HUDEP-2 (cell line): Measurements from ENCODE around the gene ITPRID2.
A peak's percentile ranks its signal among the peaks of the same experiment; 100 is the strongest.

Experiments
- DNase-seq, 76 experiments: peaks; one replicate each; lab custom pipeline; 2025; ENCODE audit not compliant: unreplicated experiment in 76 of 76; lab: John Stamatoyannopoulos, UW

ITPRID2 gene

DNA sequence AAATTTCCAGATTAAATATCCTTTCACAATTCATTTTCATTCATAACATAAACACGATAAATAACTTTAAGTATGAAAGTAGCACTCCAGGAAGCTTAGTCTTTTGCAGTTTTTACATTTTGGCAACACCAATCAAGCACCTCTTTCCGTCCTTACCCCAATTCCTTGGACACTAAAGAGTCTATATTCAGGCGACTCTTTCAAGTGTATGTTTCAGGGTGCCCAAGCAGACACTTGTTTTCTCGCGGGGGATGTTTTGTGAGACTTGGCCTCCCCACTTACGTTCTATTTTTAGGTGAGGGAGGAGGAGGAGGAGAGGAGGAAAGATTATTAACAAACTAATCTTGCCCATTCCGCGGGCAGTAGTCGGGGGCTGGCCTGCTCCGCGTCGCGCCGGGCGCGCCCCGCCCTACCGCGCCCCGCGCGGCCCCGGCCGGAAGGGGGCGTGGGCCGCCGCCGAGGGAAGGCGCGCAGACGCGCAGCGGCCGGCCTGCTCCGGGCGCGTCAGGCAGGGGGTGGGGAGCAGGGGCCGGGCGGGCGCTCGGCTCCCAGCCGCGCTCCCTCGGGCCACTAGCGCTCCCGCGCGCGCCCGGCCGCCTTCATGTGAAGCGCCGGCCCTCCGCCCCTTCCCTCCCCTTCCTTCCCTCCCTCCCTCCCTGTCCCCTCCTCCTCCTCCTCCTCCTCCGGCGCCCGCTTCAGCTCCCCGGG, at the start of gene ITPRID2:
TSS of gene ITPRID2 (plus strand) at position 473 of the 708 bp plus-strand sequence. CDS start 337 bp downstream, outside the sequence.
- DNase-seq: peak in 71 of 76 experiments; percentile 13 to 83 (median 65)

DNA sequence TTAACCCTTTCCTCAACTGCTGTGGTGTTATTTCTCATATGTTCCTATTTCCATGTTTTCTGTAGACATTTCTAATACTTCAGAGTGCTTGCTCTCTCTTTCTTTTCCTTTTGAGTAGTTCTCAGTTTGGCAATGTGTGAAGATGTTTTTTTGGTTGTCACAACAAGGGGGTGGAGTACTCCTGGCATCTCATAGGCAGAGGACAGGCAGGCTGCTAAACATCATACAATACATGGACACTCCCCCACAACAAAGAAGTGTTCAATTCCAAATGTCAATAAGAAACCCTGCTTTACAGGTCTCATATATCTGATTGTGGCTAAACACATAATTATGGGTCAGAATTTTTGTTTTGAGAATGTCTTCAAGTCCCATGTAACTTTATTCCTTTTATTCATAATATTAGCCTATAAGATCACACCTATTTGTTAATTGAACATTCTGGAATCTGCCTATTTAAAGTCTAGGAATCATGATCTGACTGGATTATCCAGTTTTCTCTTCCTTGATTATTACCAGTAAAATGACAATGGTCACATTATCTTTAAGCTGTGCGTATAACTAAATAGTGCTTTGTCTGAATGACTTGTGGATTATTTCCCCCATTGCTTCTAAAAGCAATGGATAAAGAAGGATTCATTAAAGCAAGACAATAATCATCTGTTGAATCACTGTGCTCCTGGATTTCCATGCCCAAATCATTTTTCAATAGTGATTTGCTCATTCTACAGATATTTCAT, 46.8 kb upstream of the ITPRID2 start:
- peak in 1 of 76 experiments; percentile 1 for DNase-seq

DNA sequence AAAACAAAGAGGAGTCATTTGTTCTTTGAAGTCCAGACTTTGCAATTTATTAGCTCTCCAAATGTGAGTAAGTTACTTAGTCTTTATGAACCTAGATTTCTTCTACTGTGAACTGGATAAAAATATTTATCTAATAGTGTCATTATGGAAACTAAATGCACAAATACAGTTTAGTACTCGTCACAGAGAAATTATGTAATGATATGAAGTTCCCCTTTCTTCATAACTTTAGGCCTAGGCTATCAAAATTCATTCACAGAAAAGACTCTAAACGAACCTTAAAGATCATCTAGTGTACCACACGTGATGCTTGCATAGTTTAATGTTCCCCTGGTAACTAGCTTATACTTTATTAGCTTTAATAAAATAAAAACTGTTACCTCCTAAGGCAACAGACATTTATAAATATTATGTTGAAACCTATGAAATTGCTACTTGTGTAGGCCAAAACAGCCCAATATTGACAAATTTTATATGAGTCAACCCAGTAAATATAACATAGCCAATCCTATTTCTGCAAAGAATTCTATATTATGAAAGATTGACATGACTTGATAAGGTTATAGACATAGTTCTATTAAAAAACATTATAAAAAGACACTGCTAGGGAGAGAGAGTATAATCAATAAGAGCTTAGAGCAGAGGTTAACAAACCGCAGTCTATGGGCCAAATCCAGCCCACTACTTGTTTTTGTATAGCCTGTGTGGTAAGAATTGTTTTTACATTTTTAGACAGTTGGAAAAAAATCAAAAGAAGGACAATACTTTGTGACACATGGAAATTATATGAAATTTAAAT, 44.9 kb upstream of the ITPRID2 start:
- no peak for DNase-seq

DNA sequence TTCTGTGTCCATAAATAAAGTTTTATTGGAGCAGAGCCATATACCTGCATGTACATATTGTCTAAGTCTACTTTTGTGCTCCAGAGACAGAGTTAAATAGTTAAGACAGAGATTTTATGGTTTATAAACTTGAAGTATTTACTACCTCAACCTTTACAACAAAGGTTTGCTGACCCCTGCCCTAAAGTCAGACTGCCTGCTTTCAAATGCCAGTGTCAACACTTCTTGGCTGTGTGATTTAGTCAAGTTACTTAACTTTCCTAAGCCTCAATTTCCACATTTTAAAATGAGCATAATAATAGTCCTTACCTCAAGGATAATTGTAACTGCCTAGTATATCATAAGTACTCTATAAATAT, 44.4 kb upstream of the ITPRID2 start:
- no peak for DNase-seq

- no peak for DNase-seq
Observed at GRCh38 chr2:181847702-181848101, 43.8 kb upstream of the ITPRID2 start.

- DNase-seq: no peak
Observed at GRCh38 chr2:181848261-181848886, 43.2 kb upstream of the ITPRID2 start.

DNA sequence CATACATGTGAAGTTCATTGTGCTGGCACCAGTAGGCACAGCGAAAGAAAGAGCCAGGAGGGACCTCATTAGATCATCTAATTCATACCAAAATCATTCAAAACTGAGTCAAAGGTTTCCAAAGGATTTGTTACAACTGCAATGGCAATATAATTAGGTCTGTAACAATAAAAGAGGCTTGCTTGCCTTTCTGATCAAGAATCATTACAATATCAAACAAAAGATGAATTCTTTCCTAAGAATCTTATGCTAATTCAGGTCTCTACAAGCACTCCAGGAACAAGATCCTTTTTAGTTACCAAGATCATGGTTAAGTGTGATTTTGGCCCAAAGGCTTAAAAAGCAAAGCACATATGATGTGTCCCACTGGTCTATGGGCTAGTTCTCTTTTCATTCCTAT, 41.9 kb upstream of the ITPRID2 start:
- no peak for DNase-seq

DNA sequence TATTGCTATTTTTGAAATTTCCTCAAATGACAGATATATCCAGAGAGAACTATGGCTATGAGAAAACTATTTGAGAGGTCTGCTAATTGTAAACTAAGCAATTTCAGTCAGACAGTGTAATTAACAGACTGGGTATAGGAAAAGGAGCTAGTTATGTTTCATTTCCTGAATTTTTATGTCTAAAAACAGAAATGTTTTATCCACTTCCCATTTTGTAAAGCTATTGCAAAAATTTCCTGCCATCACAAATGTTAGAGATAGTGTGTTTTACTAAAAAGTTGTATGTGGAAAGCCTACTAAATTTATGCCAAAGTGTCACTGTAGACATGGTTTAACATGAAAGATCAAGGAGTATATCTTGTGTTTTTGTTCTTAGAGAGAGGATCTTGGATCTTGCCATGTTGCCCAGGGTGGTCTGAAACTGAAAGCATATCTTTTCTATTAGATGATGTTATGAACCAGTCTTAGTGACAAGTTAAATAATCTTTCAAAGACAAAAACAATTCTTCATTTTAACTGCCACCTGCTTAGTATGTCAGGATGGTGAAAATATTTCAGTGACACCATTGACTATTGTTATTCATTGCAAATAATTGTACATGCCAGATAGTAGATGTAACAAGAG, 40.5 kb upstream of the ITPRID2 start:
- DNase-seq: no peak

GRCh38 chr2:181851726-181852125, 39.8 kb upstream of the ITPRID2 start:
- no peak for DNase-seq

DNA sequence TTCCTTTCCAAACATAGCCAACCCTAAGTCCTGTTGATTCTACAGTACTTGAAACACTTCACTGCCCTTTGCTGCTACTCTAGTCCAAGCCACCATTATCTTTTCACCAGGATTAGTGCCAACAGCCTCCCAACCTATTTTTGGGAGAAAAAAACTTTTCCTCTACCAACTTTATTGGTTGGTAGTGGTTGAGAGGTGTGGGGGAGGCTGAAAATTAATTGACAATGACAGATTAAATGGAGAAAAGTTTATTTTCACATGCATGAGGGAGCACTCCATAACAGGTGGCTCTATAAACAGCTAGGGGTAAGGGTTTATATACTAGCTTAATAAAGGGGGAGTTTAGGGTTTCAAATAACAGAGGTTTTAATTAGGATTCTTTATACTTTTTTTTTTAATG, 37.8 kb upstream of the ITPRID2 start:
- DNase-seq: no peak

- no peak for DNase-seq
Observed at GRCh38 chr2:181857483-181857882, 34.0 kb upstream of the ITPRID2 start.

DNA sequence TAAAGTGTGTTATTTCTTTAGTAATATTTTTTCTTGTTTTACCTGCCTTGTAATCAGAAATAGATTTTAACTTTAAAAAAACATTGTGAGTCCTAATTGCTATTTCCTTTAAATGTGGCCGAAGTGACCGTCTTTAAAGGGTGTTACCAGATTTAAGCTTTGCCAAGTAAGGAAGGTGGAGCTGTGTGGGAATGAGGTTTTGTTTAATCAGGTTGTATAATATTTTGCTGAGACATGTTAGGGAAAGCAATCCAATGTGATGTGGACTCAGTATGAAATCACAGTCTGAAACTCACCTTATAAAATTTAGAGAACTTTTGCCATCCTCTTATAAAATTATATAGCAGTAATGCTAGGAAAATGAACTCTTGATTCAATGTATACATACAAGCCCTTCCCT, 32.9 kb upstream of the ITPRID2 start:
- no peak for DNase-seq

- no peak for DNase-seq
Observed at GRCh38 chr2:181859123-181859522, 32.4 kb upstream of the ITPRID2 start.

GRCh38 chr2:181859803-181860202, 31.7 kb upstream of the ITPRID2 start:
- DNase-seq: no peak

DNA sequence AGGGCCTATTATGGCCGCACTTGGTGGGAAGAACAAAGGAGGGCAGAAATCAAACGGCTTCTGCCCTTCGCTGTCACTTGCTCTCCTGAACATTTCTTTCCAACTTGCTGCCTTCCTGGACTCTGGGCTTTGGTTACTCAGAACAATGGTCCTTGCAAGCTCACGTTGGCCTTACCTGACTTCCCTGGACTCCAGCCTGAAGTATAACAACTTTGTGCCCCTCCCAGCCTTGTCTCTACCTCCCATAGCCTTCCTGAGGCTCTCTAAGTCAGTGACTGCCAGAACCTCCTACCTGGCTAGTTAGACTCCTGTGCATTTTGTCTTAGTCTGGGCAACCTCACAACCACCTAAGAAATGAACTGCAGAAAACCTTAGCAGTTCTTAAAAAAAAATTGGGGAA, 30.2 kb upstream of the ITPRID2 start:
- no peak for DNase-seq

GRCh38 chr2:181862583-181863281, 28.8 kb upstream of the ITPRID2 start:
- no peak for DNase-seq

- DNase-seq: no peak
Observed at GRCh38 chr2:181872178-181872577, 19.4 kb upstream of the ITPRID2 start.

DNA sequence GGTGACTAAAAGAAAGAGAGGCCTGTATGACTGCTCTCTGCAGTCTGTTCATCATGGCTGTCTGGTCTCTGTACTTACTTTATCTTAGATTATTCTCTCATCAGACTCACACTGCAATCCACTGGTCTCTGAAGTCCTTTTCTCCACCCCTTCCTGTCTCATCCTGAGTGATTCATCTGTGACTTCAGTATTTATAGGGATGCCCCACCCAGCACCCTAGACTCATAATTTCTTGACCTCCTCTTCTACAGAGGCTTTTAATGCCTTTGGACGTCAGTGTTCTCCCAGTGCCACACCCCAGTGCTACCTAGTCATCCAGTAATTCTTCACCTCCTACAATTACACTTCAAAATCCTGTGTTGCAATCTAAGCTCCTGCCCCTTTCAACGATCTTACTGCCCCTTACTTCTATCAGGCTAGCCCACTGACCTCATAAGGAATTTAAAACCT, 14.9 kb upstream of the ITPRID2 start:
- DNase-seq: no peak

DNA sequence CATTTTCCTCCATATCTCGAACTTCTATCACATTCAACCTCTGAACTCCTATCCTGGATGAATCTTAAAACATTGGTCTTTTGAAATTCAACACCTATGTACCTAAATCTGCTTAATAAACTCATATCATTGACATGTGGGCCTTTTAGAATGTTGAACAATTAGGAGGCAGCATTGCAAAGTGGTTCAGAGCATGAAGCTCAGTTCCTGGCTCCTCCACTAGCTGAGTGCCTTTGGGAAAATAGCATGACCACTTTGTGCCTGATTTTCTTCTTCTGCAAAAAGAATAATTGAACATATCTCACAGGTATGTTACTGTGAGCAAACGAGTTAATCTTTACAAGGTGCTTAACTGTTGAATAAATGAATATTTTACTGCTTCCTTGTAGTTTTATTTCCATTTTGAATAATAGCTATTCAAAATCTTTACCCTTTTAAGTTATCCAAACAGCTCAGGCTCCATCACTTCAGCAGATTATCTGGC, 14.3 kb upstream of the ITPRID2 start:
- DNase-seq: no peak

DNA sequence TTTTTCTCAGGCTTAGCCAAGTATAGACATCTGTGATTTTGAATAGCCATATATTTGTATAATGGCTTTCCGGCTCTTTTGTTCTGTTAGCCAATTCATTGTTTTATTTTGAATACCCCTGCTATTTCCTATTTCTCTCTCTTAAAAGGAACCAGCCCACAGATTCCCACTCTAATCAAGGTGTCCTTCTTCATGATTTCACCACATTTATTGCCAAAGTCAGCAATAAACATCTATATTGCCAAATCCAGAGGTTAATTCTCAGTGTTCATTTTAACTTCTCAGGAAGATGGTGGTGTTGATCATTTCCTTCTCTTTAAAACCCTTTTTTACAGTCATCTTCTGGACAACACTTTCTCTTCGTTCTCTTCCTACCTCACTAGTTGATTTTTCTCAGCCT, 13.1 kb upstream of the ITPRID2 start:
- DNase-seq: no peak
